HG02642 (cell line): ENCODE results near the gene POLK.
"Not testable (repeated sequence)": the region's sequence is repeated elsewhere in the genome, so short reads cannot be mapped to it uniquely, and the experiment has no call there.

Source experiments
- ATAC-seq: cut with Tn5 transposase; IDR thresholded peaks from one replicate; pipeline ENCODE4 v1.9.1; 2021; ENCODE audit warnings: mild to moderate bottlenecking; ENCODE audit not compliant: unreplicated experiment, poor library complexity

The POLK gene

DNA sequence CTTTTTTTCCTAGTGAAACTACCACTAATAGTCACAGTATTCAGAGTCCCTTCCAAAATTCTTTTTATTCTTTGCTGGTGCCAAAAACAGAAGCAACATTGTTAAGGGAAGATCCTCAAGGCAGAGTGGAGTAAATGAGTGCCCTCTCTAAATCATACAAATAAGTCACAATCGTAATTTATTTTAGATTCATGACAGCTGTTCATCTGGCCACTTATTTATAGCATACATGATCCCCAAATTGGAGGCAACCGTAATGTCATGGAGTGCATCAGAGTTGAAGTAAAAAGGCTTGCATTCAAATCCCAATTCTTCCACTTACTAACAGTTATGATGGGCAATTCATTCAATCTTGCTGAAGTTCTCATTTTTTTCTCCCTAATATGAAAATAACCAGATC lies 33.4 kb downstream of the POLK start:
- no peak for ATAC-seq

- ATAC-seq, result no peak
Observed at GRCh38 chr5:75546830-75547229, 35.1 kb downstream of the POLK start.

DNA sequence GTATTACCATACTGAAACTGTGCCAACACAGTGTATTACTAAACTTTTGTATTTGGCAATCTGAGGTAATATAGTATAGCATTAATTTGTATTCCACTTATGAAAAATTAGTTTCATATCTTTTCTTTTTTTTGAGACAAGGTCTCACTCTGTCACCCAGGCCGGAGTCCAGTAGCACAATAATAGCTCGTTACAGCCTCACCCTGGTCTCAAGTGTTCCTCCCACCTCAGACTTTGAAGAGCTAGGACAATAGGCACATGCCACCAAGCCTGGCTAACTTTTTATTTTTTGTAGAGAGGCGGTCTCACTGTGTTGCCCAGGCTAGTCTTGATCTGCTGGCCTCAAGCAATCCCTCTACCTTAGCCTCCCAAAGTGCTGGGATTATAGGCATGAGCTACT lies 36.1 kb downstream of the POLK start:
- no peak for ATAC-seq

DNA sequence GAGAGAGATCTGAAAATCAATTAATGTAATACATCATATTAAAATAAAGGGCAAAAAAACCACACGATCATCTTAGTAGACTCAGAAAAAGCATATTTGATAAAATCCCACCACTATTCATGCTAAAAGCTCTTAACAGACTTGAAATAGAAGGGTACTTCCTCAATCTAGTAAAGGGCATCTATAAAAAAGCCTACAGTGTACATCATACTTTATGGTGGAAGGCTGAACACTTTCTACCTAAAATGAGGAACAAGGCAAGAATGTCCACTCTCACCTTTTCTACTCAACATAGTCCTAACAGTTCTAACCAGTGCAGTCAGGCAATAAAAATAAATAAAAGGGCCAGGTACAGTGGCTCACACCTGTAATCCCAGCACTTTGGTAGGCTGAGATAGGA lies 38.9 kb downstream of the POLK start:
- no peak for ATAC-seq

DNA sequence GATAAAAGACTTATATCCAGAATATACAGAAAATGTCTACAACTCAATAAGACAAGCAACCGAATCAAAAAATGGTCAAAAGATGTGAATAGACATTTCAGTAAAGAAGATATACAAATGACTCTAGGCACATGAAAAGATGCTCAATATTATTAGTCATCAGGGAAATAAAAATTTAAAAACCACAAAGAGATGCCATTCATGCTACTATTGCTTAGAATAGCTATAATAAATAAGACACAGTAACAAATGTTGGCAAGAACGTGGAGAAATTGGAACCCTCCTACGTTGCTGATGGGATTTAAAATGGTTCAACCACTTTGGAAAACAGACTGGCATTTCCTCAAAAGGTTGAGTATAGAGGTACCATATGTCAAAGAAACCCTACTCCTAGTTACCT lies 39.8 kb downstream of the POLK start:
- ATAC-seq, result no peak

- ATAC-seq, result no peak
Observed at GRCh38 chr5:75552764-75553163, 41.1 kb downstream of the POLK start.

- no peak for ATAC-seq
Observed at GRCh38 chr5:75553358-75553757, 41.7 kb downstream of the POLK start.

DNA sequence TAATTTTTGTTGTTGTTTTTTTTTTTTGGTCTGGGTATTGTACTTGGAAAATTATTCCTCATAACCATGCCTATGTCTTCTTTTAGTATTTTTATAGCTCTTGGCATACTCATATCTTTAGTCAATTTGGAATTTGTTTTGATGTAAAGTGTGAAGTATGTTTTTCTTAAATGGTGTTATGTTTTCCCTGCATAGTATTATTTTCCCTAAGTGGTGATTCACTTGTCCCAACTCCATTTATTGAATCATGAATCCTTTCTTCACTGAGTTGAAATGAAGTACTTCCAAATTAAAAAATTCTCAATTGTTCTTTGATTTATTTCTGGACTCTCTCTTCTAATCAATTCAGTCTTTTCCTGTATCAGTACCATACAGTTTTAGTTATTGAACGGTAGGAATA lies 46.5 kb downstream of the POLK start:
- no peak for ATAC-seq

GRCh38 chr5:75558981-75559632 lies 47.4 kb downstream of the POLK start:
- ATAC-seq, result no peak

DNA sequence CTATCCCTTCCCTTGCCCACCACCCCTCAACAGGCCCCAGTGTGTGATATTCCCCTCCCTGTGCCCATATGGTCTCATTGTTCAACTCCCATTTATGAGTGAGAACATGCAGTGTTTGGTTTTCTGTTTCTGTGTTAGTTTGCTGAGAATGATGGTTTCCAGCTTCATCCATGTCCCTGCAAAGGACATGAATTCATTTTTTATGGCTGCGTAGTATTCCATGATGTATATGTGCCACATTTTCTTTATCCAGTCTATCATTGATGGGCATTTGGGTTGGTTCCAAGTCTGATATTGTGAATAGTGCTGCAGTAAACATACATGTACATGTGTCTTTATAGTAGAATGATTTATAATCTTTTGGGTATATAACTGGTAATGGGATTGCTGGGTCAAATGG lies 49.0 kb downstream of the POLK start:
- not testable (repeated sequence) for ATAC-seq

- peak; percentile 16 for ATAC-seq
Observed at GRCh38 chr5:75565991-75566709, 54.5 kb downstream of the POLK start.

DNA sequence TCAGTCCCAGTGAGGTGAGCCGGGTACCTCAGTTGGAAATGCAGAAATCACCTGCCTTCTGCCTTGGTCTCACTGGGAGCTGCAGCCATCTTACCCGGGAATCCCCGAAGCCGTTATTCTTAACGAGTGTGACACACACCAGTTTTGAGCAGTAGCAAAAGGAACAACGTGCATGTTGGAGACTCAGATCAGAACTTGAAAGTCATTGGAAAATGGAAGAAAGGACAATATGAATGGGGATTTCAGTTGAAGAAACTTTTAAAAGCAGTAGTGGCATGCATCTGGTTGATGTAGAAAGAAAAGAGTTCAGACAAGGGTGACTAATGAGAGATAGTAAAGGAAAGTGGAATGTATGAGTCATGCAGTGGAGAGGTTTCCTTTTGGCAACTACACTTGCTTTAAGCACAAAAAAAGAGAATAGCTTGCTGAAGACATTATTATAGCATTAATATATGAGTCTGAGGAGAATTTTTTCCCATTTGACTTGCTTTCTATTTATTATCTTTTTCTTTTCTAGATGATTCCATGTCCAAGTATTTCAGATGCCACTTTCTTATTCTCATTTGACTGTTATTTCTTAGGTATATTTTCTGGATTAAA lies 55.1 kb downstream of the POLK start:
- peak; percentile 84 for ATAC-seq

DNA sequence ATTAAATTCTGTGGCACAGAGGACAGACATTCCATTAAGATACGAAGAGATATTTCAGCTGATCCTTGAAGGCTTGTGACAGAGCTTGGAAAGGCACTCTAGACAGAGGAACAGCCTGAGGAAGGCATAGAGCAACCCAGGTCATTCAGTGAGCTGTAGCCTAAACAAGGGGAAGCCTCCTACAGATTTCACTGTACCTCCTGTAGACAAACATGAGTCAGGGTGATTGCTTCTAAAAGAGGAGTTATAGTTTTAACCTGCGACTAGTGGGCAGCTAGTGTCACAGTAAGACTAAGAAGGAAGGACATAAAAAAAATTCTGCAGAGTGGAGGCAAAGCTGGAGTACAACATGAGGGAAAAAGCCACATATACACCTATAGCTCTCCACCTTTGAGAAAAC lies 56.0 kb downstream of the POLK start:
- ATAC-seq, result peak; percentile 44

GRCh38 chr5:75568202-75568601 lies 56.5 kb downstream of the POLK start:
- no peak for ATAC-seq

DNA sequence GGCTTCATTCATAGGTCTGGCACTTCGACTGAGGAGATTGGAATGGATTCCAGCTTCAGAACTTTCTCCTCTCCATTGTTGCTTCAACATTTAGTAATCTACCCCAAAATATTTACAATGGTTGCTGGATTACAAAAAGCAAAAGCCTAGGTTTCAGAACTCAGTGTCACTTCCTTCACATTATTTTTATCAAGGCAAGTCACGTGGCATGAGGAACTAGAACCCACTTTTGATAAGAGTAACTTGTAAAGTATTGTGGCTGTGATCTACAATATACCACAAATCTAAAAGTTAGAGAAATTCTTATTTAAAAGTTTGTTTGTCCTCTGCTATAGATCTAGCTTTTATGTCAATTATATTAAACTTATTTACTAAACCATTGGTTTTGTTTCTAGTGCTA lies 59.9 kb downstream of the POLK start:
- no peak for ATAC-seq

DNA sequence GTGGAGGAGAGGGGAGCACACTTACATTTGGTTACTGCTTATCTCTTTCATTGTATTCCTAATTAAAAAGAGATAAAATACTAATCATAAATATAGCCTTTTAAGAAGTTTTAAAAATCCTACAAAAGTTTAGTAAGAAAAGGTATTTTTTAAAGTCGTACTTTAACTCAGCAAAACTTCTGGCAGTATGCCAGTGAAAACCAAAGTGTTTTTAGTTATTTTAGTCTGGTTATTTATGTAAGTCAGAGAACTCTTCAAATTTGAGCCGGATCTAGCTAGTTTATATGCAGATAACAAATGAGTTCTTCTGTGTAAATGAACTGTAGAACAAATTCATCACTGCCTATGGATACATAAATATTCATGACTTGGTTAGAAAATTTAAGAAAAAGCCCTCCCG lies 63.1 kb downstream of the POLK start:
- ATAC-seq, result no peak

GRCh38 chr5:75578280-75578679 lies 66.6 kb downstream of the POLK start:
- not testable (repeated sequence) for ATAC-seq

DNA sequence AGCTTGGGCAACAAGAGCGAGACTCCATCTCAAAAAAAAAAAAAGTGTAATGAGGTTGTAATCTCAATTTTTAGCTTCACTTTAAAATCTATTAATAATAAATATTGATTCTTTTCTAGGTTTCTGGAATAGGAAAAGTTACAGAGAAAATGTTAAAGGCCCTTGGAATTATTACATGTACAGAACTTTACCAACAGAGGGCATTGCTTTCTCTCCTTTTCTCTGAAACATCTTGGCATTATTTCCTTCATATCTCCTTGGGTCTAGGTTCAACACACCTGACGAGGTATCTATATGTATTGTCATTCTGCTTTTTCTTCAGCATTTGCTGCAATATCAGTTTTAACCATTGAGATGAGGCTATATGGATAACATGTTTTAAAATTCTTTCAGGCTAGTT lies 73.0 kb downstream of the POLK start:
- no peak for ATAC-seq

DNA sequence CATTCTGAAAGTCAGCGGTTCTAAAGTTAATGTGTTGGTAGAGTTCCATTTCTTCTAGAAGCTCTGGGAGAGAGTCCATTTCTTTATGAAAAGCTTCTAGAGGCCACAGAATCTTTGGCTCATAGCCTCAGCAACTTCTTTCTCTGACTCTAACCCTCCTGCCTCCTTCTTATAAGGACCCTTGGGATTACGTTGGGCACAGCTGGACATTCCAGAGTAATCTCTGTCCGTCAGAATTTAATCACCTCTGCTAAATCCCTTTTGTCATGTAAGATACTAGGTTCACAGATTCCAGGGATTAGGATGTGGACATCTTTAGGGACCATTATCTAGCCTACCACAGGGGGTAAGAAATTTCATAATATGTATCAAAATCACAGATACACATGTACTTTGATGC lies 77.0 kb downstream of the POLK start:
- no peak for ATAC-seq

DNA sequence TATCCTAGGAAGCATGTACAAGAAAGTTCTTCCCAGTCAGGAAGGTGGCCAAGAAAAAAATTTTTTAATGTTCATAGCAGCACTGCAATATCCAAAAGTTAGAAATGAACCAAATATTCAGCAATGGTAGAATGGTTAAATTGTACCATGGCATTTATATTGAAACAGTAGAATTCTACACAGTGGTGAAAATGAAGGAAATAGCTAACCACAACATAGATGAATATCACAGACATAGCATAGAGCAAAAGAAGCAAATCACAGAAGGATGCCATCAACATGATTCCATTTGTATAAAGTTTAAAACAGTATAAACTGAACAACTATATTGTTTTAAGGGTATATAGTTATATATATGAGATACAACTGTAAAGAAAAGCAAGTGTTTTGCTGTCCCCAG lies 88.8 kb downstream of the POLK start:
- ATAC-seq, result no peak

DNA sequence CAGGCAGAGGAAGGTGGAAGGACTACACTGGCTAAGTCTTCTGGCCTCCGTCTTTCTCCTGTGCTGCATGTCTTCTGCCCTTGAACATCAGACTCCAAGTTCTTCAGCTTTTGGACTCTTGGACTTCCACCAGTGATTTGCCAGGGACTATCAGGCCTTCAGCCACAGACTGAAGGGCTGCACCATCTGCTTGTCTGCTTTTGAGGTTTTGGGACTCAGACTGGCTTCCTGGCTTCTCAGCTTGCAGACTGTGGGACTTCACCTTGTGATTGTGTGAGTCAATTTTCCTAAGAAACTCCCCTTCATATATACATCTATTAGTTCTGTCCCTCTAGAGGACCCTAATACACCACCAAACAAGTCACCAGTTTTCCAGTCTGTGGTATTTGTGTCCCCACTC lies 89.9 kb downstream of the POLK start:
- no peak for ATAC-seq

DNA sequence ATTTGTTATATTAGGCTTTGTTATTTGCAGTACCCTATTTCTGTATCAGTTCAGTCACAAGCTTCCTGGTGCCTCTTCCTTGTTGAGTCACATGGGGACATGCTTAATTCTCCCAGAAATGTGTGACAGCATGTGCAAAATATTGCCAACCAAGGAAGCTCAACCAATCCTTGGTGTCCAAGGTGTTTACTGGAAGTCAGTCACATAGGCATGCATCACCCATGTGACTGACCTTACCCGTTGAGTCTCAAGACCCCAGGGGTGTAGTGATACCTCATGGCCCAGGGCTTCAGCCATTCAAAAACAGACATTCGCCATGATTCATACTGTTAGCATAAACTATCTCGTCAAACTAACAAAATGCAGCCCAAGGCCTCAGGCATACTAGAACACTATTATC lies 90.3 kb downstream of the POLK start:
- ATAC-seq, result no peak
